Astrocyte (in vitro differentiated cells and primary cell): ENCODE data around the gene LMOD1.

Experiments
- EZH2 ChIP-seq: IDR thresholded peaks from 2 replicates; pipeline ENCODE4 v1.6.1; 2012; ENCODE audit warnings: mild to moderate bottlenecking, low read length, inconsistent platforms; ENCODE audit not compliant: insufficient read depth
- TF ChIP-seq, protein P1 (sequence below): IDR thresholded peaks from 2 replicates; pipeline ENCODE4 v1.5.1; 2011; ENCODE audit warnings: low read depth, mild to moderate bottlenecking, inconsistent platforms, low read length, moderate library complexity; ENCODE audit not compliant: insufficient read depth

DNA sequence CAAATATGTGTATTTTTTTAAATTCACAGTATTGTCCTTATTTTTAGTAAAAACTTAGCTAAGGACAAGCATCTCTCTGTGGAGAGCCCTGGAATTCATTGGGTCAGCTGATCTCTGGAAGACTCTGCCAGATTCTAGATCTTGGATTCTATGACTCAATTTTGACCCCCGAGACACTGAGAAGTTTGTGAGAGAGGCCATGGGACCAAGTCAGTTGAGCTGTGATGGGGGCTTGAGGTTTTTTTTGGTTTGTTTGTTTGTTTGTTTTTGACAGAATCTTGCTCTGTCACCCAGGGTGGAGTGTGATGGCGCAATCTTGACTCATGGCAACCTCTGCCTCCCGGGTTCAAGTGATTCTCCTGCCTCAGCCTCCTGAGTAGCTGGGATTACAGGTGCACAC, 44.1 kb downstream of the LMOD1 start:
- no peak for TF ChIP-seq EZH2
- TF ChIP-seq, protein P1, sequence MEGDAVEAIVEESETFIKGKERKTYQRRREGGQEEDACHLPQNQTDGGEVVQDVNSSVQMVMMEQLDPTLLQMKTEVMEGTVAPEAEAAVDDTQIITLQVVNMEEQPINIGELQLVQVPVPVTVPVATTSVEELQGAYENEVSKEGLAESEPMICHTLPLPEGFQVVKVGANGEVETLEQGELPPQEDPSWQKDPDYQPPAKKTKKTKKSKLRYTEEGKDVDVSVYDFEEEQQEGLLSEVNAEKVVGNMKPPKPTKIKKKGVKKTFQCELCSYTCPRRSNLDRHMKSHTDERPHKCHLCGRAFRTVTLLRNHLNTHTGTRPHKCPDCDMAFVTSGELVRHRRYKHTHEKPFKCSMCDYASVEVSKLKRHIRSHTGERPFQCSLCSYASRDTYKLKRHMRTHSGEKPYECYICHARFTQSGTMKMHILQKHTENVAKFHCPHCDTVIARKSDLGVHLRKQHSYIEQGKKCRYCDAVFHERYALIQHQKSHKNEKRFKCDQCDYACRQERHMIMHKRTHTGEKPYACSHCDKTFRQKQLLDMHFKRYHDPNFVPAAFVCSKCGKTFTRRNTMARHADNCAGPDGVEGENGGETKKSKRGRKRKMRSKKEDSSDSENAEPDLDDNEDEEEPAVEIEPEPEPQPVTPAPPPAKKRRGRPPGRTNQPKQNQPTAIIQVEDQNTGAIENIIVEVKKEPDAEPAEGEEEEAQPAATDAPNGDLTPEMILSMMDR = no peak
